Kidney epithelial cell (primary cell): ENCODE measurements around the gene TMEM44. TPM values are rescaled to one million over a fixed set of nuclear protein-coding genes. Genes with fewer than 3 reads are reported as not detected.
A peak's percentile ranks its signal among the peaks of the same experiment; 100 is the strongest.

Source experiments
- DNase-seq: peaks from one replicate; pipeline ENCODE4 v3.0.0-alpha.2; 2010; ENCODE audit warnings: low read depth
- H3K27me3 ChIP-seq: 2 replicates; pipeline ENCODE4 v1.6.0; 2011; ENCODE audit warnings: low read length; ENCODE audit not compliant: control insufficient read depth, insufficient read depth
- H3K36me3 ChIP-seq: 2 replicates; pipeline ENCODE4 v1.5.1; 2011; ENCODE audit warnings: low read length; ENCODE audit not compliant: control insufficient read depth, insufficient read depth
- H3K4me3 ChIP-seq: 2 replicates; pipeline ENCODE4 v1.5.1; 2011; ENCODE audit warnings: low read depth, mild to moderate bottlenecking, control low read depth, low read length
- CTCF ChIP-seq: IDR thresholded peaks from 2 replicates; pipeline ENCODE4 v1.5.1; 2011; ENCODE audit warnings: mild to moderate bottlenecking, moderate library complexity, low read length, control low read depth, inconsistent platforms; ENCODE audit not compliant: insufficient read depth, poor library complexity, severe bottlenecking
- total RNA-seq: library from RNA; depleted of rRNA; stranded (reverse); fragments of >200 nt; gene quantifications from 2 replicates; pipeline ENCODE4 v1.2.3, GENCODE V29; 2015

Gene TMEM44
- total RNA-seq, 1 donor from 2014 or later = 16.2 TPM

DNA sequence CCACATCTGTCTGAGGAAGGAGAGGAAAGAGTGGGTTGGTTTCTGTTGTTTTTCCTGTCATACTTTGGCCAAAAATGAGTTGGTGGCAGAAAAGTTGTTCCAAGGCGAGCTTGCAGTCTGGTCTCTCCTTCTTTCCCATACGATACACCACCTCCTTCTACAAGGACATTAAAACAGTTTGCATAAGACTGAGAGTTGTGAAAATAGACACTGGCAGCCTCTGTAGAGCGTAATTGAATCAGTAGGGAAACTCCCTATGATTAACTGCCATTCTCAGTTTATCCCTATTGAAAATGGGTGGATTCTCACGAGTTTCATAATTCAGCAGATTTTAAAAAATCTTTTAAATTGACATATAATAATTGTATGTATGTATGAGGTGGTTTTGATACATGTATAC lies 42.5 kb upstream of the TMEM44 start:
- DNase-seq = no peak
- no peaks in the 10 kb centered on the region for H3K36me3 ChIP-seq
- no peak overlapping the region for H3K4me3 ChIP-seq
- TF ChIP-seq CTCF = no peak
- H3K27me3 ChIP-seq = no peaks in the 10 kb centered on the region

DNA sequence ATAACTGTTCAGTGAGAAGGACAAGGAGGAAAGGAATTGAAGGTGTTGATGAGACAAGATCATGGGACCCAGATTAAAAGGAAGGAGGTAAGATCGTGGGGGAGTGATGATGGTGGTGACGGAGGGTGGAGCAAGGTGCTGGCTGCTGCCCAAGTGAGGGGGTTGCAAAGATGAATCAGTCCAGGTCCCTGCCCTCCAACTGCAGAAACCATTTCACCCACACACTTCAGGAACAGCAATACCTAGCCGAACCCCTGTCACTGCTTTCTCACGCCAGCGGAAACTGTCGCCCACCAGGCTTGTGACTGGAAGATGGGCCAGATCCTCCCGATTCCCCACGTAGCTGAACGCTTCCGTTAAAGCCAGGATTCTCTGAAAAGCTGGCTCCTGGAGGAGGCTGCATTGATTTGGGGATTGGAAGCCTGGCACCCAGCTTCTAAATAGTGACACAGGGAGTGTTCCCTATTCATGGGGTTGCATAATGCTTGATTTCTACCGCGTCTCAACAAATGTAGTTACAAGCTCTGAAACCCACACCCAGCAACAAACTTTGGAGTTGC lies 41.9 kb upstream of the TMEM44 start:
- no peak for DNase-seq
- Histone ChIP-seq H3K36me3 (no peaks in the 10 kb centered on the region), H3K4me3 (no peak overlapping the region), H3K27me3 (no peaks in the 10 kb centered on the region)
- no peak for TF ChIP-seq CTCF

DNA sequence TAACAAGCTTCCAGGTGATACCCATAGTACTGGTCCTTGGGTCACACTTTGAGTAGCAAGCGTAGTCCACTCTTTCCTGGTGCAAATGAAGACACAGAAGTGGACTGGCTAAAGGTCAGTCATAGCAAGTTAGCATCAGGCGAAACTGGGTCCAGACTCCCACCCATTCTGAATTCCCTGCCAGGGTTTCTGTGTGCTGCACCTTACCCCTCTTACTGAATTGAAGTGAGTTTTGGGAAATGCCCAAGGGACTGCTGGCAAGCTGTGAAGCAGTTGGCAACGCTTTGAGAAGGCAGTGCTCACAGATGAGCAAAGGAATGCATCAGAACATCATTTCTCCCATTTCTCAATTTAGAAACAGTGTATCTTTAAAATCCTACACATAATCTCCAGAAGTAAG lies 40.5 kb upstream of the TMEM44 start:
- Histone ChIP-seq H3K27me3 (no peaks in the 10 kb centered on the region), H3K4me3 (no peak overlapping the region), H3K36me3 (no peaks in the 10 kb centered on the region)
- no peak for TF ChIP-seq CTCF
- no peak for DNase-seq

GRCh38 chr3:194672876-194673275 lies 39.7 kb upstream of the TMEM44 start:
- DNase-seq = no peak
- no peak for TF ChIP-seq CTCF
- H3K36me3 ChIP-seq = no peaks in the 10 kb centered on the region
- H3K4me3 ChIP-seq = peak overlapping the region; percentile 98
- no peaks in the 10 kb centered on the region for H3K27me3 ChIP-seq

GRCh38 chr3:194671900-194672808 lies 38.9 kb upstream of the TMEM44 start, which contains the start of gene LSG1:
Gene LSG1 (minus strand): TSS chr3:194672191. CDS start chr3:194672162, 29 bp downstream.
- no peaks in the 10 kb centered on the region for H3K36me3 ChIP-seq
- H3K27me3 ChIP-seq = no peaks in the 10 kb centered on the region
- peak within 1 kb of the TSS; percentile 98 for H3K4me3 ChIP-seq
- DNase-seq = peak; percentile 56
- TF ChIP-seq CTCF = no peak
